NCI-H510A (cell line): ENCODE data around the gene SPRING1.

ENCODE experiments used
- DNase-seq: peaks from one replicate; lab custom pipeline; 2025; lab: John Stamatoyannopoulos, UW

The SPRING1 gene

GRCh38 chr12:116739381-116739887 lies 1.6 kb upstream of the SPRING1 start:
- no peak for DNase-seq

- DNase-seq: no peak
These were observed 701 bp downstream of the SPRING1 start for GRCh38 chr12:116736962-116737773.

GRCh38 chr12:116735951-116736599 lies 1.8 kb downstream of the SPRING1 start:
- no peak for DNase-seq

- DNase-seq: no peak
These were observed 2.8 kb downstream of the SPRING1 start for GRCh38 chr12:116735084-116735483.

GRCh38 chr12:116734156-116734768 lies 3.6 kb downstream of the SPRING1 start:
- no peak for DNase-seq

GRCh38 chr12:116731801-116732200 lies 6.1 kb downstream of the SPRING1 start:
- DNase-seq: no peak

- DNase-seq: no peak
These were observed 10.0 kb downstream of the SPRING1 start for GRCh38 chr12:116727891-116728290.

GRCh38 chr12:116727261-116727660 lies 10.6 kb downstream of the SPRING1 start:
- DNase-seq: no peak

- DNase-seq: no peak
These were observed 11.2 kb downstream of the SPRING1 start for GRCh38 chr12:116726694-116727093.

GRCh38 chr12:116722245-116722644 lies 15.6 kb downstream of the SPRING1 start:
- DNase-seq: no peak

- DNase-seq: no peak
These were observed 17.9 kb downstream of the SPRING1 start for GRCh38 chr12:116719731-116720528.

- no peak for DNase-seq
These were observed 19.0 kb downstream of the SPRING1 start for GRCh38 chr12:116718655-116719454.

- no peak for DNase-seq
These were observed 20.1 kb downstream of the SPRING1 start for GRCh38 chr12:116717466-116718437.

GRCh38 chr12:116714175-116714574 lies 23.7 kb downstream of the SPRING1 start:
- no peak for DNase-seq

- DNase-seq: no peak
These were observed 24.3 kb downstream of the SPRING1 start for GRCh38 chr12:116713527-116713926.

GRCh38 chr12:116712458-116713303 lies 25.2 kb downstream of the SPRING1 start:
- DNase-seq: no peak

GRCh38 chr12:116710370-116711150 lies 27.3 kb downstream of the SPRING1 start:
- DNase-seq: no peak

- DNase-seq: no peak
These were observed 28.1 kb downstream of the SPRING1 start for GRCh38 chr12:116709768-116710167.
